ENCODE data around the gene GALR3.

Gene GALR3

DNA sequence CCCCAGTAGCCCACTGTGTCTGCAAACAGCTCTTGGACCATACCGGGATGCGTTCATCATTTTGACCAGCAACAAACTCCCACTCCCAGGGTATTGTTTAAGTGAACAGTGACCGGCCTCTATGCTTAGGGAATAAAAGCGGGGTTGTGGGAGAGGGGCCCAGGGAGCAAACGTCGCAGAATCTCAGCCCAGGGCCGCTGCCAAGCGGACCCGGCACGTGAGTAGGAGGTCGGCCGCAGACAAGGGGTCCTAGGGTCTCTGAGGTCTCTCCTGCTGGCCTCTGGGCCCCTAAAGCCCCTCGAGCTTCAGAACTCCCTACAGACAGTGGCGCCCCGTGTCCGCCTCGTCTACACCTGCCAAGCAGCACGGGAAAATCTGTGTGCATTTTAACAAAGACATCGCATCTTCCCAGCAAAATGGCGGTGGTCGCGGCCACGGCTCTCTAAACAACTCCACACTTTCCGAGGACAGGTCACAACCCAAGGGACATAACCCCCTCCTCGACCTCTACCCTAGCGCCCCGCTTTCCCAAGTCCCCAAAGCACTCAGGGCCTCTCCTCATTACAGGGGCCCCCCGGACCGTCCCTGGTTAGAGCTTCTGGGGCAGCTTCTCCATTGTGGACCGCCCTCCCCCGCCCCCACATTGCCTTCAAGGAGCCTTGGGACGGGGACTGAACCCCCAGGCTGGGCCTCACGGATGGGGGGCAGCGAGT is 19.4 kb upstream of the GALR3 start:
- no peak for DNase-seq

DNA sequence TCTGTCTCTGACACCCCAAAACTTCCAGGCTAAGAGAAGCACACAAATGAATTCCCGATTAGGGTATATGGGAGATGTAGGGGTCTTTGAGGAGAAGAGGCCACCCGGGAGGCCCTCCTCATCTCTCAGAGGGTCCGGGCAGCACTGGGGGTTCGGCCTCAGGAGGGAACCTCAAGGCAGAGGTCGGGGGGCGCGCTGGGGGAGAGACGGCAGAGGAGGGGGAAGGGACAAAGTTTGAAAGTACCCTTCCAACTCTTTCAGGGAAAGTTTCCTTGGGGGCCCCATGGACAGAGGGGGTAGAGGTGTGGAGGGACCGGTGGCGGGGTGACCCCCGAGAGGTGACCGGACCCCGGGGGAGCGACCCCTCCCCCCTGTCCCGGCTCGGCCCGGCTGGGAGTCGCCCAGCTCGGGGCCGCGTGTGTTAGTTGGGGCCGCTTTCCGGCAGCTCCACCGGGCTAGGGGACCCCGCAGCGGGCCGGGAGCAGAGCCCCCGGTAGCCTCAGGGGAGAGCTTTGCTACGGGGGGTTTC is 18.8 kb upstream of the GALR3 start:
- DNase-seq, result no peak

DNA sequence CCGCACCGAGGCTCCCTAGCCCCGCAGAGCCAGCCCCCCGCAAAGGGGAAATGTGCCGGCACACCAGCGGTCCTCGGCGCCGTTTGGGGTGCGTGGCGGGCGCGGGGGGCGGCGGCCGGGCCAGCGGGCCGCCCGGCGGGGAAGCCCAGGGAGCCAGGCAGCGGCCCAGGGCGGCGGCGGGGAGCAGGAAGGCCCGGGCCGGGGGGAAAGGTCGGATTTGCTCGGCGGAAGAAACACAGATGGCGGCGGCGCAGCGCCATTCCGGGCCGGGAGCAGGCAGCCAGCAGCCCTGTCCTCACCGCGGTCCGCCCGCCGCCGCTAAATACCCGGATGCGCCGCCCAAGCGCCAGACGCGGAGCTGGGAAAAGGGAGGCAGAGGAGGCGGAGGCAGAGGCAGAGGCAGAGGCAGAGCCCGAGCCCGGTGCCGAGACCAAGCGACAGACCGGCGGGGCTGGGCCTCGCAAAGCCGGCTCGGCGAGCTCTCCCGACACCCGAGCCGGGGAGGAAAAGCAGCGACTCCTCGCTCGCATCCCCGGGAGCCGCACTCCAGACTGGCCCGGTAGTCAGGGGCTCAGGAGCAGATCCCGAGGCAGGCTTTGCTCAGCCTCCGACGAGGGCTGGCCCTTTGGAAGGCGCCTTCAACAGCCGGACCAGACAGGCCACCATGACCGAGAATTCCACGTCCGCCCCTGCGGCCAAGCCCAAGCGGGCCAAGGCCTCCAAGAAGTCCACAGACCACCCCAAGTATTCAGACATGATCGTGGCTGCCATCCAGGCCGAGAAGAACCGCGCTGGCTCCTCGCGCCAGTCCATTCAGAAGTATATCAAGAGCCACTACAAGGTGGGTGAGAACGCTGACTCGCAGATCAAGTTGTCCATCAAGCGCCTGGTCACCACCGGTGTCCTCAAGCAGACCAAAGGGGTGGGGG is 18.0 kb upstream of the GALR3 start:
- DNase-seq, result peak; percentile 71 to 86

DNA sequence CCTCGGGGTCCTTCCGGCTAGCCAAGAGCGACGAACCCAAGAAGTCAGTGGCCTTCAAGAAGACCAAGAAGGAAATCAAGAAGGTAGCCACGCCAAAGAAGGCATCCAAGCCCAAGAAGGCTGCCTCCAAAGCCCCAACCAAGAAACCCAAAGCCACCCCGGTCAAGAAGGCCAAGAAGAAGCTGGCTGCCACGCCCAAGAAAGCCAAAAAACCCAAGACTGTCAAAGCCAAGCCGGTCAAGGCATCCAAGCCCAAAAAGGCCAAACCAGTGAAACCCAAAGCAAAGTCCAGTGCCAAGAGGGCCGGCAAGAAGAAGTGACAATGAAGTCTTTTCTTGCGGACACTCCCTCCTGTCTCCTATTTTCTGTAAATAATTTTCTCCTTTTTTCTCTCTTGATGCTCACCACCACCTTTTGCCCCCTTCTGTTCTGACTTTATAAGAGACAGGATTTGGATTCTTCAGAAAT is 17.3 kb upstream of the GALR3 start:
- DNase-seq, result no peak

DNA sequence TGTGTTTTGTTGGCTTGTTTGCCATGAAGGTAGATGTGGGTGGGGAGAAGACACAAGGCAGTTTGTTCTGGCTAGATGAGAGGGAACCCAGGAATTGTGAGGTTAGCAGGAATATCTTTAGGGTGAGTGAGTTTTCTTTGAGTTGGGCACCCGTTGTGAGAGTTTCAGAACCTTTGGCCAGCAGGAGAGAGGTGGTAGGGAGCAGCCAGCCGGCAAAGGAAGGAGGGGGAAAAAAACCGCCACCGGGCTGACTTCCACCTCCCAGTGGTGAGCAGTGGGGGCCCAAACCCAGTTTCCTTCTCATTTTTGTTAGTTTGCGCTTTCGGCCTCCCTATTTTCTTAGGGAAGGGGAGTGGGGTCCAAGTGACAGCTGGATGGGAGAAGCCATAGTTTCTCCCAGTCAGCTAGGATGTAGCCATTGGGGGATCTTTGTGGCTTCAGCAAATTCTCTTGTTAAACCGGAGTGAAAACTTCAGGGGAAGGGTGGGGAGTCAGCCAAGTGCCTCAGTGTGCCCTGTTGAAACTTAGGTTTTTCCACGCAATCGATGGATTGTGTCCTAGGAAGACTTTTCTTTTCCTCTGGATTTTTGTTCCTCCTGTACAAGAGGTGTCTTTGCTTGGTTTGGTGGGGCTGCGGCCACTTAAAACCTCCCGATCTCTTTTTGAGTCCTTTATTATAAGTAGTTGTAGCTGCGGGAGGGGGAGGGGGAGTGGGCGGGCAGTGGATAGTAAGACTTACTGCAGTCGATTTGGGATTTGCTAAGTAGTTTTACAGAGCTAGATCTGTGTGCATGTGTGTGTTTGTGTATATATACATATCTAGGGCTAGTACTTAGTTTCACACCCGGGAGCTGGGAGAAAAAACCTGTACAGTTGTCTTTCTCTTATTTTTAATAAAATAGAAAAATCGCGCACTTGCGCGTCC is 16.5 kb upstream of the GALR3 start:
- DNase-seq, result peak in 1 of 2 donors; percentile 17

DNA sequence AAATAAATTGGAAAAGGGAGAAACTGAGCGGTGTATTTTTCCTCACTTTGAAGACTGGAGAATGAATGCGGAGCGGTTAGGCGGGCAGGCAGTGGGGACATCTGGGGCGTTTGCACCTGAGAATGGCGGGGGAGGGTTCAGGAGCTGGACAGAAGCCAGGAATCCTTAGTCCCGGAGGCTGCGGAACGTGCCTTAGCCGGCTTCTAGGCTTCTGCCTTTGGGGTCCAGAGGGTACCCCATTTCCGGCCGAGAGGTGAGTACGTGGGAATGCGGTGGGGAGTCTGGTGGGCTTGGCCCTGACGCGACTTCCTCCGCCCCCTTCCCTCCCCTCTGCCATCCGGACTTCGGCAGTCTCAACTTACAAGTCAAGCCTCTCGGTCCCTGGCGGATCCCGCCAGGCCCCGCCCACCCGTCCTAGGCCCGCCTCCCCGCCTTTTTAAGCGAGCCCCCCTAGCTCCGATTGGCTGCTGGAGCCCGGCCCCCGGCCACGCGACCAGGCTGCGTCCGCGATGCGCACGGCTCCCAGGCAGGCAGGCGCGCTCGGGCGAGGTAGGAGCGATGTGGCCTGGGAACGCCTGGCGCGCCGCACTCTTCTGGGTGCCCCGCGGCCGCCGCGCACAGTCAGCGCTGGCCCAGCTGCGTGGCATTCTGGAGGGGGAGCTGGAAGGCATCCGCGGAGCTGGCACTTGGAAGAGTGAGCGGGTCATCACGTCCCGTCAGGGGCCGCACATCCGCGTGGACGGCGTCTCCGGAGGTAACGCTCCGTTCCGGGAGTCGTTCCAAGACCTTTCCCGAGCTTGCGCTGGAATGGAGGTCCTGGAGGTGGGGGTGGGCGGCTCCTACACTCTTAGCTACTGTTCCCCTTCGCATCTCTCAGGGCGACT is 15.5 kb upstream of the GALR3 start, which contains the start of gene GCAT:
Gene GCAT, plus strand, starts transcription at position 525 of the 884 bp plus-strand sequence. Its CDS starts 34 bp downstream, at position 559.
- DNase-seq, result peak; percentile 83 to 92

DNA sequence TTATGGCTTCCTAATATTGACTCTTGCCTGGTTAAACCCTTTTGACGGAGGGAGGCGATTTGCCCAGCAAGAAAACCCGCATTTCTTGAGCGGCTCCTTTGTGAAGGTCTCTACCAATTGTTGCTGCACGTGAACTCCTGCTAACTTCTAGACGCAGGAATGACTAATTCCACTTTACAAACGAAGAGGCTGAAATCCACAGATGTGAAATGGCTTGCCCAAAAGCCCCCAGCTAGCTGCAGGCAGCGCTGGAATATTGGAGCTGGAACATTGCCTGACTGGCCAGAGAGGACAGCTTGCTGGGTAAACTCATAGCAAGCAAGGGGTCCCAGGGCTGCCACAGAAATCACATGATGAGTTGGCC is 14.9 kb upstream of the GALR3 start:
- no peak for DNase-seq

DNA sequence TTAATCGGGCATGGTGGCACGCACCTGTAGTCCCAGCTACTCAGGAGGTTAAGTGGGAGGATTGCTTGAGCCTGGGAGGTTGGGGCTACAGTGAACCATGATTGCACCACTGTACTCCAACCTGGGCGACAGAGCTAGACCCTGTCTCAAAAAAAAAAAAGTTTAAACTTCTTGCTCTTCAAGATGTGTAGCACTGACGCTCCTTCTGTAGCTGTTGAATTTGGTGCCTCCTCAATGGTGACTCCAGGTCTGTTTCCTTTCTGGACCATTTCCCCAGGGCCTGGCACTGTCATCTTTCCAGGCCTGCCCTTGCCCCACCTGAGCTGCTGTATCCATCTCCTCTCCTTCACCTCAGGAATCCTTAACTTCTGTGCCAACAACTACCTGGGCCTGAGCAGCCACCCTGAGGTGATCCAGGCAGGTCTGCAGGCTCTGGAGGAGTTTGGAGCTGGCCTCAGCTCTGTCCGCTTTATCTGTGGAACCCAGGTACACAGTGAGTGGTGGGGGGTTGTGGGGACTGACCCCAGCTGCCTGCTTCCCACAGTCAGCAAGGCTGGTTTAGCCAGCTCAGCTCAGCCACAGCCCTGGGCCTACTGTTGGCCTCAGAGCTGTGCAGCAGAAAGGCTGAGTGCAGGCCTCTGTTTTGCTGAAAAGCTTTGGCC is 13.4 kb upstream of the GALR3 start:
- no peak for DNase-seq

DNA sequence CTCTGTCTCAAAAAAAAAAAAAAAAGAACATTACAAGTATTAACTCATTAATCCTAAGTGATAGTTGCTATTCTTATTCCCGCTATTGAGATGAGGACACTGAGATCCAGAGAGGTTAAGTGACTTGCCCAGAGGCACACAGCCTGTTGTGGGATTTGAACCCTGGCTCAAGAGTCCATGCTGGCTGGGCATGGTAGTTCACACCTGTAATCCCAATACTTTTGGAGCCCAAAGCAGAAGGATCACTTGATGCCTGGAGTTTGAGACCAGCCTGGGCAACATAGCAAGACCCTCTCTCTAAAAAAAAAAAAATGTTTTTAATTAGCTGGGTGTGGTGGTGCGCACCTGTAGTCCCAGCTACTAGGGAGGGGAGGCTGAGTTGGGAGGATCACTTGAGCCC is 11.3 kb upstream of the GALR3 start:
- DNase-seq, result no peak

DNA sequence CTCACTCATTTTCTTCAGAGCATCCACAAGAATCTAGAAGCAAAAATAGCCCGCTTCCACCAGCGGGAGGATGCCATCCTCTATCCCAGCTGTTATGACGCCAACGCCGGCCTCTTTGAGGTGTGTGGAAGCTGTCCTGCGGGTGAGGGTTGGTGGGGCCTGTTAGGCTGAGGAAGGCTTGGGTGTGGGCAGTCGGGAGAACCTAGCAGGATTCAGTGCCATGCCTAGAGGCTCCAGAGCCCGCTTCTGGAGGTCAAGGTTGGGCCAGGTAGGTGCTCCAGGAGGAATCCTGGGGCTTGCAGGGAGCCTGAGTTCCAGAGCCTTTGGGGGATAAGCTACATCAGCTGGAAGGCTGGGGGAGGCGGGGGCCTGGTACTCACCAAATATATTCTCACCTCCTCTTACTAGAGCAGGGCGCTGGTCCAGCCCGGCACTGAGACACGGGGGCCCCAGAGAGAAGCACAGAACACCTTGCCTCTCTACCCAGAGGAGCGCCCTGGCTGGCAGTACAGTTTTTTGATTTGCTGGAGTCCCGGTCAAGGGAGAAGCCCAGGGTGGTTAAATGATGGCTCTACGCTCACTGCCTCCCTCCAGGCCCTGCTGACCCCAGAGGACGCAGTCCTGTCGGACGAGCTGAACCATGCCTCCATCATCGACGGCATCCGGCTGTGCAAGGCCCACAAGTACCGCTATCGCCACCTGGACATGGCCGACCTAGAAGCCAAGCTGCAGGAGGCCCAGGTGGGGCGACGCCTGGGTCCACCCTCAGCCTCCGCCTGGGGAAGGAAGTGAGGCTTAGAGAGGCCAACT is 10.1 kb upstream of the GALR3 start:
- no peak for DNase-seq

DNA sequence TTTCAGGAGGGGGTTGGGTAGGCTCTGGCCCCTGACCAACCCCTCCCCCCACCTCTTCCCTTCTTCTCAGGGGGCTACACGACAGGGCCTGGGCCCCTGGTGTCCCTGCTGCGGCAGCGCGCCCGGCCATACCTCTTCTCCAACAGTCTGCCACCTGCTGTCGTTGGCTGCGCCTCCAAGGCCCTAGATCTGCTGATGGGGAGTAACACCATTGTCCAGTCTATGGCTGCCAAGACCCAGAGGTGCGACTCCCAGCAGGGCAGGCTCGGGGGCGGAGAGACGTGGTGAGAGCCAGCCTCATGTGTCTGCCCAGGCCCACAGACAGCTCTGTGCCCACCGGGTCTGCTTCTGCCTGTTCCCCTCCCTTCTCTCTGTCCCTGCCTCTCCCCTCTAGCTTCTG is 7.6 kb upstream of the GALR3 start:
- no peak for DNase-seq

DNA sequence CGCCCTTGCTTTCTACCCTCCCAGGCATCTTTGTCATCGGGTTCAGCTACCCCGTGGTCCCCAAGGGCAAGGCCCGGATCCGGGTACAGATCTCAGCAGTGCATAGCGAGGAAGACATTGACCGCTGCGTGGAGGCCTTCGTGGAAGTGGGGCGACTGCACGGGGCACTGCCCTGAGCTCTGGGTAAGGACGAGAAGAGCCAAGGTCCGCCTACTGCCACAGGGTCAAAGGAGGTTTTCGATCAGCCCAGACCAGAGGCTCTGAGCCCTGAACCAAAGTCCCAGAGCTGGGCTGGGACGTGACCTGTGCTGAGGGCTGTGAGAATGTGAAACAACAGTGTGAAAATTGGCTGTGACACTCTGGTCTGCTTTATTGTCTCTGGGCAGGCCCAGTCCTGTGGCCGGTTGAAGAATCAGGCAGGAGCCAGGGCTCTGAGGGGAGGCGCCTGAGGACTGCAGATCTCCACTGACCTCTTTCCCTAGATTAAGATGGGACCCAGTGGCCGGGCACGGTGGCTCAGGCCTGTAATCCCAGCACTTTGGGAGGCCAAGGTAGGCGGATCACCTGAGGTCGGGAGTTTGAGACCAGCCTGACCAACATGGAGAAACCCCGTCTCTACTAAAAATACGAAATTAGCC is 6.5 kb upstream of the GALR3 start:
- DNase-seq, result no peak

DNA sequence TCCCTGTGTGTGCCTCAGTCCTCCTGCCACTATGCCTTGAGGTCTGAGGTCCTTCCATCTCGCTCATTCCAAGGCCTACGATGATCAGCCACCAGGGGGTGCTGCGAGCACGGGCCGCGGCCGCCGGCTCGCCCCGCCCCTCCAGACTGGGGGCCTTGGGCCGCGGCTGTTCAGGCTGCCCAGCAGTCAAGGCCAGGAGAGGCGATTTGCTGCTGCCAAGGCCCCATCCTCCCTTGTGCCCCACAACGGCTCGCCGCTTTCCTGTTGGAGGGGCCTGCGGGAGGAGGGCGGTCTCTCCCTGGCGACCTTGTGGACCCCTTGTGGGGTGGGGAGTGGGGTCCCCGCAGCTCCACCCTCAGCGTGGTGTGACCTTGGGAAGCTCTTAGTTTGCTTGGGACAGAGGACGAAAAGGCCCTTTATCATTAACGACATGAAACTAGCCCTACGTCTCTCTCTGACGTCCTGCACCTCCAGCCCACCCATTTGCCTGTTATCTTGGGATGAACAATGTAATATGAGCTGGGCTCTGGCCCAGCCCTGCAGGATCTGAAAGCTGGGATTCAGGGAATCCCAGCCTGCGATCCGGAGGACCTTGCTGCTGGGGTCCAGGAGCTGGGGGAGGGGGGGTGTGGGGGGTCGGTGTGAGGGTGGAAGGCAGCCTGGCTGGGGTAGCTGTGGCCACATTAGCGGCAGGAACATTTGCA is 5.3 kb upstream of the GALR3 start:
- peak; percentile 56 to 91 for DNase-seq

DNA sequence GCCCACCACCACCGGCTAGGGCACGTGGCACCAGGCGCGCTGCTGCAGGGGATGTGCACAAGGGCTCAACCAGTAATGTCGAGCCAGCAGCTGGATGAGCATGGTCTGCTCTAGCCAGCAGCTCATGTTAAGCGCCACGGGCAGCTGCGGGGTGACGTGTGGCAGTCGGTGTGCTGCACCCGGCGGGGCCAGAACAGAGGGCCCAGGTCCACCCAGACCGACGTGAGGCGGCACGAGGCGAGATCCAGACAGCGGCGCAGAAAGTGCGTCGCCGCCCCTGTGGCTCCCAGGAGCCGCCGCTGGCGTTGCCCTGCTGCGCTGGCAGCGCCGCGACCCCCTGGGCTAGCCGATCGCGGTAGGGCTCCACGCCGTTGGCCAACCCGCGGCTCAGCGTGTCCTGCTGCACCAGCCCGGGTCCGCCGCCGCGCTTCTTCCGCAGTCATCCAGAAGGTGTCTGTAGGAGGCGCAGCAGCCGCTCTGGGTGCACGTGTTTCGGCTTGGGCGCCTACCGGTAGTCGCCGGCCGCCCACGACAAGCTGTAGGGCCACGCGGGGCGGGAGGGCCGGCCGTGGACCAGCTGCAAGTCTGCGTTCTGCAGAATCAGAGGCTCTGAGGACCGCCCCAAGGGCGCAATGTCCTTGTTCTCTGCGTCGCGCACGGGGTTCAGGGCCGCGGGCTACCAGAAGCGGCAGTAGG is 4.6 kb upstream of the GALR3 start:
- DNase-seq, result peak; percentile 59 to 65

DNA sequence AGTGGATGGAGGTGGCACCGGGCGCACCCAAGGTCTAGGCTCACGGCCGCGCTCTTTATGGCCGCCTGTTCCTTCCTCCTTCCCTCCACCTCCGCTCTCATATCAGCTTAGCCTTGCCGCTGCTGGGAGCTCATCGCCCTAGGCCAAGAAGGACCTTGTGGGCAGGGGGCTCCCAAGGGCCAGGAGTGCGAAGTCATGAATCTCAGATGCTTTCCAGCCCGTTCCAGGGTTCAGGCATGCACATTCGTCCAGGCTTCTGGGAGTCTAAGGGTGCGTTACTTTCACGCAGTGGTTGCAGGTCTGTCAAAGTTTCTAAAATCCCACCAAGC is 4.1 kb upstream of the GALR3 start:
- no peak for DNase-seq

DNA sequence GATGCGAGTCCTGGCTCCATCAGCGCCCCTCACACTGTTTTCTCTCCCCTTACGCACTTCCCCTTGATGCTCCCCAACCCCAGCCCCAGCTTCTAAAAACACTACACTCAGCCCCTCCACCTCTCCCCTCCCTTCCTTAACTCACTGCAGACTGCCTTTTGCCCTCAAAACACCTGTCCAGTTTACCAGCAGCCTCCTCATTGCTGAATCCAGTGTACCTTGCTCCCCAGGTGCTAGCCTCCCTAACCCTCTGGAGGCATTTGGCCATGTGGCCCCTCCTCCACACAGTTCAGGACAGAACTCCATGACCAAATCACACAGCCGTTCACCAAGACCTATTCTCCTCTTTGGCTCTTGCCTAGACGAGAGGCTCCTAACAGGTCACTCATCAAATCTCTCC is 2.8 kb upstream of the GALR3 start:
- no peak for DNase-seq

DNA sequence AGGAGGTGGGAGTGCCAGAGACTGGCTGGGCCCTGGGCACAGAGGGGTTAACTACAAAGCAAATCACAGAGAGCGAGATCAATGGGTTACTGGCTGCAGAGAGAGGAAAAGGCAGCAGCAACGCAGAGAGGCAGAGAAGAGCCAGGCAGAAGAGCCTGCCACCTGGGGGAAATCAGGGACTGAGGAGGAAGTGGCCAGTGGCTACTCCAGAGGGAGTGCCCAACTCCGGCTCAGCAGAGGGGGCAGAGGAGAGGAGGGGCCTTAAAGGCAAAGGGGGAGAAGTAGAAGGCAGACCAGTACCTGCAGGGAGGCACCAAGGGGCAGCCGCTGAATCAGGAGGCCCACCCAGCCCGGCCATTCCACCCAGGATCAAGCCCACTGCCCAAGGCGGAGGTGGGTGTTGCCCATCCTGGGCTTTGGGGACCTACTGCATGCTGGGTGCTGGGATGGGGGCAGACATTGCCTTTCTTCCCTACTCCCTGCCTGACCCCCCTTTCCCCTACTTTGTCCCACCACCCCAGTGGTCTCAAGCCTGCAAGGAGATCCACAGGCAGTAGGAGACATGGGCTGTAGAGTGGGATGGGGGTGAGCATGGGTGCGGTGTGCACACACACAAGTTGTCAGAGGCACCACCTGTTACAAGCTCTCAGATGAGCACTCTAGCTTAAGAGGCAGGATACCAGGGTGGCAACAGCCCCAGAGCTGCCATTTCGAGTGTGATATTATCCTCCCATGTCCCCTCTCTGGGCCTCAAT is 926 bp upstream of the GALR3 start:
- DNase-seq, result no peak

All from inflammatory macrophage treated with lipopolysaccharide for 1 hour (primary cell).